AG09309 (cell line): ENCODE data around the gene ALS2.

Experiments used
- DNase-seq: peaks from one replicate; pipeline ENCODE4 v3.0.0-alpha.2; 2010; ENCODE audit warnings: low read depth
- H3K4me3 ChIP-seq: 2 replicates; pipeline ENCODE4 v1.5.1; 2011; ENCODE audit warnings: mild to moderate bottlenecking, low read depth, low read length, moderate library complexity; ENCODE audit not compliant: control insufficient read depth
- TF ChIP-seq, protein P1 (sequence below): IDR thresholded peaks from 2 replicates; pipeline ENCODE4 v1.5.1; 2011; ENCODE audit warnings: mild to moderate bottlenecking, low read depth, low read length, inconsistent platforms; ENCODE audit not compliant: insufficient read depth, control insufficient read depth; ENCODE audit errors: missing control alignments

Gene ALS2

DNA sequence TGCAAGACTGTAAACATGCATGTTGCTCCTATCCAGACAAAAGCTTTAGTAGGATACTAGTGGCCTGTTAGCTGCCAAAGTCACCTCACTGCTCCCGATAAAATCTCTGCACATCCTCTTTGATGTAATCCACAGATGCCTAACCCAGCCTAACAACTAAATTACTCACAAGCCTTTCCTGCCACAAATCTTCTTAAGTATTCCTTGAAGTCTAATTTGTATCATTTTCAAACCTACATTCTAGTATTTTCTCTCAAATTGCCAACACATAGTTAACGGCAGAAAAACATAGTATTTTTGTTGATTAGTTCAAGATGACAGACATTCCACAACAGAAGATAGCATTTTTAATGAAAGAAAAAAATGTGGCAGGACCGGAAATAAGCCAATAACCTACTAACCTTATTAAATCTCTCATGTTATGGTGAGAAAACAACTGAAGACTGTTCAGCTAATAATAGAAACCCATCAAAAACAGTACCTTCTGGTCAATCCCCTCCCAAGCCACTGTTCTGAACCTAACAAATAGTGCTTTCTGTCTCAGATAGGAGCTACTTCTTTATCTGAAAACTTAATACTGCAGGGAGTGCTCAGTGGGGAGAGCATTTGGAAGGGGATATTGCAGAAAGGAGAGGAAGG, 82.0 kb downstream of the ALS2 start, which contains the start of gene MPP4:
Gene MPP4 (minus strand): TSS at position 57 of the 639 bp plus-strand sequence. CDS start 4,690 bp downstream, outside the sequence.
- no peak within 1 kb of the TSS for H3K4me3 ChIP-seq
- peak; percentile 45 for DNase-seq
- TF ChIP-seq, protein P1, sequence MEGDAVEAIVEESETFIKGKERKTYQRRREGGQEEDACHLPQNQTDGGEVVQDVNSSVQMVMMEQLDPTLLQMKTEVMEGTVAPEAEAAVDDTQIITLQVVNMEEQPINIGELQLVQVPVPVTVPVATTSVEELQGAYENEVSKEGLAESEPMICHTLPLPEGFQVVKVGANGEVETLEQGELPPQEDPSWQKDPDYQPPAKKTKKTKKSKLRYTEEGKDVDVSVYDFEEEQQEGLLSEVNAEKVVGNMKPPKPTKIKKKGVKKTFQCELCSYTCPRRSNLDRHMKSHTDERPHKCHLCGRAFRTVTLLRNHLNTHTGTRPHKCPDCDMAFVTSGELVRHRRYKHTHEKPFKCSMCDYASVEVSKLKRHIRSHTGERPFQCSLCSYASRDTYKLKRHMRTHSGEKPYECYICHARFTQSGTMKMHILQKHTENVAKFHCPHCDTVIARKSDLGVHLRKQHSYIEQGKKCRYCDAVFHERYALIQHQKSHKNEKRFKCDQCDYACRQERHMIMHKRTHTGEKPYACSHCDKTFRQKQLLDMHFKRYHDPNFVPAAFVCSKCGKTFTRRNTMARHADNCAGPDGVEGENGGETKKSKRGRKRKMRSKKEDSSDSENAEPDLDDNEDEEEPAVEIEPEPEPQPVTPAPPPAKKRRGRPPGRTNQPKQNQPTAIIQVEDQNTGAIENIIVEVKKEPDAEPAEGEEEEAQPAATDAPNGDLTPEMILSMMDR = no peak

DNA sequence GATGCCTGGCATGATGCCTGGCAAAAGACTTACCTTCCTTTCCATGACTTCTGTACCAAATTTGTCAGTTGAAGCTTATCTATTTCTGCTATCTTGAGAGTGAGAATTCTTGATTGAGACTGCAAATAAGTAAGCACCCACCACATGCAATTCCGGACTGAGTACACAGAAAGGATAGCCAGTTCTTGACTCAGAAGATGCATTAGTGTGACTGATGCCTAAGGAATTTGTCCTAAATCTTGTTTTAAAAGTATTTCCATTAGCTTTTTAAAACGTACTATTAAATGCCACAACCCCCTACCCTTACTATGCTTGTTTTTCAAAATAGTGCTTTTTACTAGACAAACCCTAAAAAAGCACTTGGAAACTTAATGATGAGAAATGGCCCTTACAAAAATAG, 82.8 kb downstream of the ALS2 start:
- no peak overlapping the region for H3K4me3 ChIP-seq
- TF ChIP-seq, protein P1 = no peak
- peak; percentile 50 for DNase-seq

DNA sequence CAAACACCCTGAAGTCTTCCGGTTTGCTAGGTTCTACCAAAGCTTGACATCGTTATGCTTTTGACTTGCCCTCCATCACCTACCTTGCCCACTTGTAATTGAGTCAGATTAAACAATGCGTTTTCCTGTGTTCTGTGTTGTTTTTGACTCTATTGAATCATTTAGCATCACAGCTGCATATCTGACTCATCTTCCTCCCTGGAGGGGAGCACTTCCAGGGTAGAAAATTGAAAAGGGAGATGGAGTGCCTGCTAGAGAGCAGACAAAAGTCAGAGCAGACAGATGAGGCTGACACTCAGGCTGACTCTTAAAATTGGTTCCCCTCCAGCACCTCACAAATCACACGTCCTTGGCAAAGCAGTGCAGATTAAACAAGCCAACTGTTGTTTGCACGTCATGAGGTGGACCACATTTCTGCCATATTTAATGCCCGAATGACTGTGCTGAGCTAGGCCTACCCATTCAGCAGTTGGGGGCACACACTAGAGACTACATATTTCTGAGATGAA, 84.5 kb downstream of the ALS2 start:
- peak; percentile 87 for DNase-seq
- TF ChIP-seq, protein P1 = no peak
- no peak overlapping the region for H3K4me3 ChIP-seq

DNA sequence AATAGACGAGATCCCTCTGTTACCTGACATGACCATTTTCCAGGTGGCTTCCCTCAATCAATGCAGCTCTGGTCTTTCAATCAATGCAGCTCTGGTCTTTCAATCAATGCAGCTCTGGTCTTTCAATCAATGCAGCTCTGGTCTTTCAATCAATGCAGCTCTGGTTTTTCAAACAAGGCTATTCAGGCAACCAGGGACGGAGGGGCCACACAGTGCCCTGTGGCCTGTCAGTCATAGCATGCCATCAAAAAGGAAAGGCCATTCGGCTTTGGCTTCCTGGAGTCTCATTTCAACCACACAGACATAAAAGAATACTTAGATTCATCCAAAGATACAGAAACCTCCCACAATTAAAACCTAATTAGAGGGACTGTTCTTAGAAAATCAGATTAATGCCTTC, 95.6 kb downstream of the ALS2 start:
- TF ChIP-seq, protein P1 = no peak
- no peak for DNase-seq
- H3K4me3 ChIP-seq = no peak overlapping the region

DNA sequence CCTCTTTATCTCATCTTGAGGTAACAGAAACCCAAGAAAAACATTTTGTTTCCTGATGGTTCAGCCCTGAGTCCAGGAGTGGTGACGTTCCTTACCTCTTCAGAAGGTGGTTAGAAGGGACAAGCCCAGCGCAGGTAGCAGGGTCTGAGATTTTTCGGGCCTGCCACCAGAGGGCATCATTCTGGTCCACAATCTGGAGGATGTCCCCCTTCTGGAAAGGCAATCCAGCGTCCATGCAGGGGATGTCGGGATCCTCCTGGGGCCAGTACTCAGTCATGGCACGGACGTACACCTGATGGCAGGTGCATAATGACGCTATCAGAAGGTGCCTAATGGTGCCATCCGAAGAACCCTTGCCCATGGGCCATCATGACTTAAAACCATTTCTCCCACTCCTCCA, 100.0 kb downstream of the ALS2 start:
- TF ChIP-seq, protein P1 = peak; percentile 38
- H3K4me3 ChIP-seq = no peak overlapping the region
- no peak for DNase-seq

DNA sequence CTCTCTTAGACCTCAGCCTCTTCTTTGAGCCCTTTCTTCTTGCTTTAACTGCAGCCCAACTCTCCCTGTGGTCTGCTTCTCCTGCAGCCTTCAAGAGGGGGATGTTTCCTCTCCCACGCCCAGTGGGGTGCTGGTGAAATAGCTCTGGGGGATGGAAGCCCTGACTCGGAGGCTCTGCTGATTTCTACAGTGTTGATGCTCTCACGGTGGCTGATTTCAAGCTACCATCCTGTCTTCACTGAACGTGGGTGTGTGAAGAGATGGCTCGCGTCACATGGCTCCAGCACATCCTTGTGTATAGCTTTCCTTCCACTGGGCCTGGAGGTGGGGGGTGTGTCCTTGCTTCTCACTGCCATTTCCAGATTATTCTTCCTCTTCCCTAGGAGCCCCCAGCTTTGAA, 102.3 kb downstream of the ALS2 start:
- no peak overlapping the region for H3K4me3 ChIP-seq
- no peak for DNase-seq
- TF ChIP-seq, protein P1 = no peak

DNA sequence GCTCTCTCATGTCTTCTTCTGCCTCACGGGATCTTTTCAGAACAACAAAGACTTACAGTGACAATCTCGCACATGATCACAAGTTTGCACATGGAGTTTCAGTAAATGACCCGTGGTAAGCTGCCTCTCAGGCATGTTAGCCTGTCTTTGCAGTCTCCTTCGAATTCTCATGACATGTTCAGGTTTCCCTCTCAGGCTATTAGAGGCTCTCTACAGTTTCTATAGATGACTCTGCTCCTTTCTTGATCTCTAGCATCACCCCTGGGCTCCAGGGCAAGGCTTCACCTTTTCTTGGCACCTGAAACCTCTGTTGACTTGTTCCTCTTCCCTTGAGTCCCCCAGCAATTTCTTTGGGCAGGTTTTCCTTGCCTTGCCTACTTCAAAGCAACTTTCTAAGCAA, 105.3 kb downstream of the ALS2 start:
- H3K4me3 ChIP-seq = no peak overlapping the region
- DNase-seq = no peak
- TF ChIP-seq, protein P1 = no peak
